Measurements from ENCODE around the gene CCDC121. TPM values are rescaled to one million over a fixed set of nuclear protein-coding genes. Genes with fewer than 3 reads are reported as not detected.
"Not testable (repeated sequence)": the region's sequence is repeated elsewhere in the genome, so short reads cannot be mapped to it uniquely, and the experiment has no call there.

The CCDC121 gene
- polyA plus RNA-seq, 3 donors: 10.5 to 12.1 (median 11.4) TPM

DNA sequence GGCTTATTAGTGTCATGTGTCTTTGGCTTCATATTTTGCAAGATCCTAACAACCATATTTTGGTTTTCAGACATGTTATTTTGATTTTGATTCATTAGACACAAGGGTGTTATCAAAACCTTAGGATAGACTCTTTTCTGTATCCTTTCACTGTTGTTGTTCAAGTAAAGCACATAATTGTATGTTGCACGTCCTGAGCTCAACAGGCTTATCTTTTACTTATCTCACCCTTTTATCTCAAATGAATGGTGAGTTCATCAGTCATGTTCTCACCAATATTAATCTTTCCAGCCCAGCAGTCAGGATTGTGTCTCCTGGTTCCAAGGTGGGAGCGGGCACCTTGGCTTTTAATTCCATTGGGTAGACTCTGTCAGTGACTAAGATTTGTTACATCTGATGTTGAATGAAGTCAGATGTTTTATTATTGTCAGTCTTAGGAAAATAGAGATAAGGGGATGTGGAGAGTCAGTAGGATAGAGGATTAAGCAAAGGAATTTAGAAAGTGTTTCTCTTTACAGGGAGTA is 12.0 kb upstream of the CCDC121 start:
- no peak for DNase-seq

DNA sequence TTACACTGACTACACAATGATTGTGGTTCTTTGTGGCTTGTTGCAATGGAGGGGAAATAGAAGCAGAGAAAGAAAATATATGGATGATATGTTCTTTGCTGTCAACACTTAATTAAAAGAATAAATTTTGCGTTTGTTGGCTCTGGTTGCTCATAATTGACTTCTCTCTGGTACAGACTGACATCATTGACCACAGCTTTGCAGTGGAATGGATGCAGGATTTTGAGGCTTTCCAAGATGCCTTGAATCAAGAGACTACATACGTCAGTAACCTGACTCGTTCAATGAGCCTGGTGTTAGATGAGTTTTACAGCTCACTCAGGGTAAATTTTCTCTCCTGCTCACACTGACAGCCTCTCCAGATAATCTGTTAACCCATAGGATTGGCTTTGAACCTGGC is 9.9 kb upstream of the CCDC121 start:
- DNase-seq: no peak

DNA sequence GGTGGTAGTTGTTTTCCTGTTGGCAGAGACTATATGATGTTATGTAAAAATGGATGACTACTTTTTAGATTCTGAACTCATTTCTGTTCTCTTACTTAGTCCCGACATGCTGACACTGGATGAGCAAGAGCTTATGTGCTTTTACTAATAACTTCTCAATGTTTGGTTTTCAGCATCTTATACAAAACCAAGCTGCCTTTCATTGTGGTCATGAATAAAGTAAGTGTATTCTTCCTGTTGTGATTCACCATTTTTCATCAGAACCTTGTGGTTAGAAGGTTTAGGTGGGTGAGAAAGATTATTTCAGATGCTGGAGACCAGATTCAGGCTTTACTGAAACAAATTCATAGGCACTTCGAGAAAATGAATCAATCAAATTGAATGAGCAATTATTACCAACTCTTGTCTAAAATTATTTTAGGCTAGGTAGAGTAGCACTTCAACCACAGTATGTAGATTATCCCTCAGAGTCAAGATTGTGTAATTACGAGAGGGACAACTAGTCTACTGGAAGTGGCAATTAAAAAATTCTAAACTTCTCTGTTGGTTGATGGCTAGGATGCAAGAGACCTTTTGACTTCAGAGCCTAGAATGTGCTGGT is 9.3 kb upstream of the CCDC121 start:
- DNase-seq: no peak

DNA sequence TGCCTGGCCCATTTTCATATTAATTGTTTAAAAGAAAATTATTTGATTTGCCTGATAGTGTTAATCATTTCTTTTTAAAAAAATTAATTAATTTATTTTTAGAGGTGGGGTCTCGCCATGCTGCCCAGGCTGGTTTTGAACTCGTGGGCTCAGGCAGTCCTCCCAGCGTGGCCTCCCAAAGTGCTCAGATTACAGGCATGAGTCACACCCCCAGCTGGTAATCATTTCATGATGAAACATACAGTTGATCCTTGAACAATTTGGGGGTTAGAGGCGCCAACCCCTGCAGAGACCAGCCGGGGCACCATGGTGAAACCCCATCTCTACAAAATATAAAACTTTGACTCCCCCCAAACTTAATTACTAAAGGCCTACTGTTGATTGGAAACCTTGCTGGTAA is 8.0 kb upstream of the CCDC121 start:
- DNase-seq: no peak

DNA sequence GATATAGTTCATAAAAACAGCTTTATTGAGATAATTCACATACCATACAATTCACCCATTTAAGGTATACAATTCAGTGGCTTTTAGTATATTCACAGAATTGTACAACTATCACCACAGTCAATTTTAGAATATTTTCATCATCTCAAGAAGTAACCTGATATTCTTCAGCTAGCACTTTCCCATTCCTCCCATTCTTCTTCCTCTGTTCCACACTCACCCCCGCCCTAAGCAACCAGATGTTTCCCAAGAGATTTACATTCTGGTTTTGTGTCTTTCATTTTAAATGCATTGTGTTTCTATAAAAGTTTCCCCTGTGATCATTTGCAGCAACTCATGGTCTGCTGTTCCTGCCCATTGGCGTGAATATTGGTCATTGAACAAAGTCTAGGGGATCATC is 5.5 kb upstream of the CCDC121 start:
- DNase-seq: no peak

DNA sequence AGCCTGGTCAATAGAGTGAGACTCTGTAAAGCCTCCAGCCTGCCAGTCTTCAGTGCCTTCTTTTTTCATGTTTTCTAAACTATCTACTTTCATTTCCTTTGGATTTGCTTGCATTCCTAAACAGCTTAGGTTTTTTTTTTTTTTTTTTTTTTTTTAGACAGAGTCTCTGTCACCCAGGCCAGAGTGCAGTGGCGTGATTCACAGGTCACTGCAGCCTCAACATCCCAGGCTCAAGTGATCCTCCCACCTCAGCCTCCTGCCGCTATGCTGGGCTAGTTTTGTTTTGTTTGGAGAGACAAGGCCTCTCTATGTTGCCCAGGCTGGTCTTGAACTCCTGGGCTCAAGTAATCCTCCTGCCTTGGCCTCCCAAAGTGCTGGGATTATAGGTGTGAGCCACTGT is 1.4 kb upstream of the CCDC121 start:
- not testable (repeated sequence) for DNase-seq

DNA sequence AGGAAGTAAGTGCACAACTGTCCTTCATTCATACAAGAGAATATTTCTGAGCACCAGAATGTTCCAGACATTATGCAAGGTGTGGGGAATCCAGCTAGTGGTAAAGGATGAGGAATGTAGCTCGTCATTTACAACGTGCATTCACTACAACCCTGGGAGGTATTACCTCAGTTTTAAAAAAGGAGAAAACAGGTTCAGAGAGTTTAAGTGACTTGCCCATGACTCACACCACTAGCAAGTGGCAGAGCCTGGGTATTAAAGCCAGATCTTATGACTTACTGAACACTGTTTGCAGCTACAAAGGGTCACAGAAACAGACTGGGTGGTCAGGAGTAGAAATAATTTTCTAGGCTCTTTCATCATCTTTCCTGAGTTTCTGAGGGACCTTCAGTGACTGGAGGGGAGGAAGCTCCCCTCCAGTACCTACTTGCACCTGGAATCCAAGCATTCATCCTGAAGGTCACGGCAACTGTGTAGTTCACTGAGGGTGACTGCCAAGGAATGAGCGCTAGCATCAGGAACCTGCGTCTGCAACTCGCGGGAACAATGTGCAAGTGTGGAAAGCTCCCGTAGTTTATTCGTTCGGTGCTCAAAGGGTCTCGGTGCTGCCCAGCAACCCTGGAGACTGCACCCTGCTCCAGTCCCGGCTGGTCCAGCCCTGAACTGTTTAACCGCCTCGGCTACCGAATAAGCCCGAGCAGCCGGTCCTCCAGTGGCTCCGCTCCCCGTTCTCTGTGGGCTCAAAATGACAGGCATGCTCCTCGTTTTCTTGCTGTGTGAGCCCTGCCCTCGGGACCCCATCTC is 647 bp downstream of the CCDC121 start:
- DNase-seq: no peak

DNA sequence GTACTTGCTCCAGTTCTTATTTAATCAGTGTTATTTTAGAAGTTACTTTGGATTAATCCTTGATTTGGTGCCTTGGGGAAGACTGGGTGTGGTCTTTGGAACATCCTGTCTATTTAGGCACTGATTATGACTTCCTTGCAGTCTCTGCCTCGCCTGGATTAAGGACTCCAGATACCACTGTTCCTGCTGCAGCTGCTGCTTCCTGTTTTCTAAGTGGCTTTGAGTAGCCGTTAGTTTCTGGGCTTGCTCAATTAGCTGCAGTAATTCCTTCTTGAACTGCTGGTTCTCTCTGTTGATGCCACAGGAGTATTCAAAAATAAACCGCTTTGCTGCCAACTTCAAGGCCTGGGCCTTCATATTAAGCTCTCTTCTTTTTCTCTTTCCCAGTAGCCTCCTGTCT is 1.9 kb downstream of the CCDC121 start:
- not testable (repeated sequence) for DNase-seq

DNA sequence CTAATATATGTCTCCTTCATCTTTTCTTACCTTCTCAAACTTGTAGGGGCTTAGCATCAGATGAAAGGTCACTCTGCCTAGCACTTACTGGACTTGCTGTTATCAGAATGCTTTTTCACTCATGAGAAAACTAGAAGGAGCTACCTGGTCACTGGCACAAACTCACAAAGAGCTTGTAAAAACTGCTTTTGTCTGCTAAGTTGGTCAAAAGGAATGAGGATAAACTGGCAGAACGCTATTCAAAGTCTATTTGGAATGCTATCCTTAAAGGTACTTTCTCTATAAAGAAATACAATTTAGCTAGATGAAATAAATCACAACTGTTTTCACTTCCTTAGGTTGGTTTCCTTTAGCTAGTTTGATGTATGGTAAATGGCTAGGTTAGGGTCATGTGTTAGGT is 2.5 kb downstream of the CCDC121 start:
- DNase-seq: not testable (repeated sequence)

DNA sequence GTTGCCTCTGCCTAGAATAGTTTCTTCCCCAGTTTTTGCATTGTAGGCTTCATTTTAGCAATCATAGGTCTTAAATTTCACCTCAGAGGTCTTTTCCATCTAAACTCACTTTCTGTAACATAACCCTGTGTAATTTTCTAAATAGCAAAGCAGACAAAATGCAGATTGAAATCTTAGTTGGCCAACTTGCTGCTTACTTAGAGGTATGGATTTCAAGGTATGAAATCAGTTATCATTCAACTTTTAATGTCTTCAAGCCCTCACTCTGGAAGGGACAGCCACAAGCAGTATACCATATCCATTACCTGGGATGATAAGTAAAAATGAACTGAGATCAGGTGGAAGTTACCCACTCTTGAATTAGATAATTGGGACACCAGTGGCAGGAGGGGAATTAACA is 3.9 kb downstream of the CCDC121 start:
- no peak for DNase-seq

DNA sequence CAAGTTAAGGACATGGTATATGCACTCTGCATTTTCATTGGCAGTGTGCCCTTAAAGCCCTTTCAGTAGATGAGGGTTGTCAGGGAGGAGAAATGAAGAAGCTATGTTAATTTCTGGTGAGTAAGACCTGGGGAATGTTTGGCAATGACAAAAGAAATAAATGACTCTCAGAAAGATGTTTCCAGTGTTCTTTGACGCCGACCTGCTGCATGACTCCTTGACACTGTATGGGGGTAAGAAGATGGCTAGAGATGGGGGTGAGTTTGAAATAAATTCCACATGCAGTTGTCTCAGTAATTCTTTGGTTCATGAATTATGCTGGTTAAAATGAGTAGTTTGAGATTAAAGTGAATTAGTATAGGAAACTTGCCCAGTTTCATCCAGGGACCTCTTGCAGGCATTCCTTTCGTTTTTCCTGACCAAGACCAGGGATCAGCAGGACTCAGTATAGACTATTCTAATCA is 5.9 kb downstream of the CCDC121 start:
- no peak for DNase-seq

DNA sequence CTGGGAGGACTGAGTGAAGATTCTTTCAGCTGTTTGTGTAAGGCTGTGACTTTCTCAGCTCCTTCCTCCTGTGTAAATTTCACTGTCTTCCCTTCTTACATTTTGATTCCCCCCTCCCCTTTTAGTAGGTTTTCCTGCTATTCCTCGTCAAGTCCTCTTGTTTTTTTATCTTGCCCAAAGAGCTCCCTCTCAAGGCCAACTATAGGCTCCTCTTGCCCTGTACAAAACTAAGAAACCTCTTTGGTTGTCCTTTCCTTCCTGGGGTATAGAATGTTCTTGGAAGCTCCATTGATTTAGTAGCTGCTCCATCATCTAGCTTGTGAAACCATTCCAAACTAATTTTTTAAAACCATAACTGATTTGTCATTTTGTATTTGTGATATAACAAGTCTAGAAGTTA is 7.3 kb downstream of the CCDC121 start:
- DNase-seq: no peak

DNA sequence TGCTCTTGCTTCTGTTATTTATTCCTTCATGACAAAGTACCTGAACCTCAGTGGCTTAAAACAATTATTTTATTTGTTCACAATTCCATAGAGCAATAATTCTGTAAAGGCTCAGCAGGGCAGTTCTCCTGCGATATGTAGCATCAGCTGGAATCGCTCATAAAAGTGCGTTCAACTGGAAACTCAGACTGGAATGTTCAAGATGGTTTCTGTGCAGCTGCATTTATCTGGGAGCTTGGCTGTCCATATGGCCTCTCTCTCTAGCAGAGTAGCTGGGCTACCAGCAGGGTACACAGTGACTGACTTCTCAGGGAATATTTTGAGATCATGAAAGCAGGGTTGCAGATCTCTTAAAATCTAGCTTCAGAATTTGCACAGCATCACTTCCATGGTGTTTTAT is 13.5 kb downstream of the CCDC121 start:
- DNase-seq: no peak

DNA sequence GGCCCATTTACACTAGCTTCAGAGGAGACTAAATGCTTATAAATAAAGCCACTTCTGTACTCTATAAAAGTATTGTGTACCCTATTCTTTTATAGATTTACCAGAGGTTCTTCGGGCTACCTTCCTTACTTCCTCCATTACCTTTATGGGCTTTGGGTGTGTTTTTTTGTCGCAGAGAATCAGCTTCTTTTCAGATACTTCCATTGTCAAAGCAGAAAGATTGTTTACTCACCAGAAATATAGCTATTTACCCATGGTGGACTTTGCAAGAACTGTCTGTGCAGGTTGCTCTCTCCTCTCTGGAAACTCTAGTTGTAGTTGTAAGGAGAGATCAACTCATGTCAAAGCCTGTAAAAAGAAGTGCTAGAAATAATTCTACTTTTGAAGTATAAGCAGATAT is 14.8 kb downstream of the CCDC121 start:
- no peak for DNase-seq

DNA sequence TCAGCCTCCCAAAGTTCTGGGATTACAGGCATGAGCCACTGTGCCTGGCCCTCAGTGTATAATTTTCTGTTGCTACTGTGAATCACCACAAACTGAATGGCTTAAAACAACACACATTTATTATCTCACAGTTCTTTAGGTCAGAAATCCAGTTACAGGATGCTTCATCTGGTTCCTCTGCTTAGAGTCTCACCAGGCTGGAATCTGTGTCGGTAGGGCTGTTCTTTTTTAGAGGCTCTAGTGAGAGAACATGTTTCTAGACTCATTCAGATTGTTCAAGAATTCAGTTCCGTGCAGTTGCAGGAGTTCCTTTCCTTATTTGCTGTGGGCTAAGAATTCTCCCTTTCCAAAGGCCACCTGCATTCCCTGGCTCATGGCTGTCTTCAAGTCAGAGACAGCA is 22.2 kb downstream of the CCDC121 start:
- DNase-seq: no peak

DNA sequence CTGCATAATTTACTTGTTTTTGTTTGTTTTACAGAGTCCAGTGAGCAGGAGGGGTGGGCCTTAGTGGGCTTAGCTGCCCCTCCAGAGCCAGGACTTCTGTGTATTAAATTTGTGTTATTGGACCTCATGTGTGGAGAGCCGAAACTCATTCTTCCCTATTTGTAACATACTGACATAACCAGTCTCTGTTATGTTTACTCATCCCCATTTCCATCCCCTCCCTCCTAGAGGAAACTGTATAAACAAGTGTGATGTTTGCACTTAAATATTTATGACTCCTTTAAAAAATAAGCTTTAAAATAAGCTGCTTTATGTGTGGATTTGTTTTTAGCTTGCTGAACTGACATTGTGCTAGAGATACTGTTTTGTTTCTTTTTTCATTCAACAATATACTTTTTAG is 32.2 kb downstream of the CCDC121 start:
- no peak for DNase-seq

DNA sequence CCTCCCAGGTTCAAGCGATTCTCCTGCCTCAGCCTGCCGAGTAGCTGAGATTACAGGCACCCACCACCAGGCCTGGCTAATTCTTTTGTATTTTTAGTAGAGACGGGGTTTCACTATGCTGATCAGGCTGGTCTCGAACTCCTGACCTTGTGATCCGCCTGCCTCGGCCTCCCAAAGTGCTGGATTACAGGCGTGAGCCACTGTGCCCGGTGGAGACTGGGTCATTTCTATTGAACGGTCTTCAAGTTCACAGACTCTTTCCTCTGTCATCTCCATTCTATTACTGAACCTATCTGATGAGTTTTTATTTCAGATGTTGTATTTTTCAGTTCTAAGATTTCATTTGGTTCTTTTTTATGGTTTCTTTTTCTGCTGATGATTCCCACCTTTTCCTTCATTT is 33.4 kb downstream of the CCDC121 start:
- not testable (repeated sequence) for DNase-seq

DNA sequence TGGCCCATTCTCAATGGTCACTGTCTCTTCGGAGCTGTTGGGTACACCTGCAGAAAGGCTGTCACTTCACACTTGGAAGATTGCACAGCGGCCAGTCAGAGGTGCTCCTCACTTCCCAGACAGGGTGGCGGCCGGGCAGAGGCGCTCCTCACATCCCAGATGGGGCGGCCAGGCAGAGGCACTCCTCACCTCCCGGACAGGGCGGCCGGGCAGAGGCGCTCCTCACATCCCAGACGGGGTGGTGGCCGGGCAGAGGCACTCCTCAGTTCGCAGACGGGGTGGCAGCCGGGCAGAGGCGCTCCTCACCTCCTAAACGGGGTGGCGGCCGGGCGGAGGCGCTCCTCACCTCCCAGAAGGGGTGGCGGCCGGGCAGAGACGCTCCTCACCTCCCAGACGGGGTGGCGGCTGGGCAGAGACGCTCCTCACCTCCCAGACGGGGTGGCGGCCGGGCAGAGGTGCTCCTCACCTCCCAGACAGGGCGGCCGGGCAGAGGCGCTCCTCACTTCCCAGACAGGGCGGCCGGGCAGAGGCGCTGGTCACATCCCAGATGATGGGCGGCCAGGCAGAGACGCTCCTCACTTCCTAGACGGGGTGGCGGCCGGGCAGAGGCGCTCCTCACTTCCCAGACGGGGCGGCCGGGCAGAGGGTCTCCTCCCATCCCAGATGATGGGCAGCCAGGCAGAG is 34.6 kb downstream of the CCDC121 start:
- DNase-seq: not testable (repeated sequence)

DNA sequence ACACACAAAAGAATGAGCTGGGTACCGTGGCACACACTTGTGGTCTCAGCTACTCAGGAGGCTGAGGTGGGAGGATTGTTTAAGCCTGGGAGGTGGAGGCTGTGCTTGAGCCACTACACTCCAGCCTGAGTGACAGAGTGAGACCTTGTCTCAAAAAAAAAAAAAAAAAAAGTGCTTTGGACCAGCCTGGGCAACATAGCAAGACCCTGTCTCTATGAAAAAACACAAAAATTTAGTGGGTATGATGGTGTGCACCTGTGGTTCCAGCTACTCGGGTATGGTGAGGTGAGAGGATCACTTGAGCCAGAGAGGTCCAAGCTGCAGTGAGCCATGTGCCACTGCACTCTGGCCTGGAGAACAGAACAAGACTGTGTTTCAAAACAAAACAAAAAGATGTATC is 35.6 kb downstream of the CCDC121 start:
- no peak for DNase-seq

DNA sequence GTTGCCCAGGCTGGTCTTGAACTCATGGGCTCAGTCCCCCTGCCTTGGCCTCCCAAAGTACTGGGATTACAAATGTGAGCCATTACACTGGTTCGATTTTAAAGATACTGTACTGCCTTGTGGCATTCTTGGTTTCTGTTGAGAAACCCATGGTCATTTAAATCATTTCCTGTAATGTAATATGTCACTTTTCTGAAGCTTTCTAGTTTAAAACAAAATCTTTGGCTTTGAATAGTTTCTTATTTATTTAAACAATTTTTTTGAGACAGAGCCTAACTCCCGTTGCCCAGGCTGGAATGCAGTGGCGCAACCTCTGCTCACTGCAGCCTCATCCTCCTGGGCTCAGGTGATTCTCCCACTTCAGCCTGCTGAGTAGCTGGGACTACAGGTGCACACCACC is 37.1 kb downstream of the CCDC121 start:
- no peak for DNase-seq

DNA sequence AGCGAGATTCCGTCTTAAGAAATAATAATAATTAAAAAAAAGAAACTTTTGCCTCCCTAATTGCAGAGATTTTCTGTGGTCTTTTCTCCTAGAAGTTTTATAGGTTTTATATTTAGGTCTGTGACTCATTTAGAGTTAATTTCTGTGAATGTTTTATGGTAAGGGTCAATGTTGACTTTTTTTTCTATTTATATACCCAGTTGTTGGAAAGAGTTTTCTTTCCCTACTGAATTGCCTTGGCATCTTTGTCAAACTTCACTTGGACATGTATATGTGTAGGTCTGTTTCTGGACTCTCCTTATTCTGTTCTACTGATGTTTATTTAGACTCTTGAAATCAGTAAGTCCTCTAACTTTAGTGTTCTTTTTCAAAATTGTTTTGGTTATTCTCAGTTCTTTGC is 40.5 kb downstream of the CCDC121 start:
- no peak for DNase-seq

DNA sequence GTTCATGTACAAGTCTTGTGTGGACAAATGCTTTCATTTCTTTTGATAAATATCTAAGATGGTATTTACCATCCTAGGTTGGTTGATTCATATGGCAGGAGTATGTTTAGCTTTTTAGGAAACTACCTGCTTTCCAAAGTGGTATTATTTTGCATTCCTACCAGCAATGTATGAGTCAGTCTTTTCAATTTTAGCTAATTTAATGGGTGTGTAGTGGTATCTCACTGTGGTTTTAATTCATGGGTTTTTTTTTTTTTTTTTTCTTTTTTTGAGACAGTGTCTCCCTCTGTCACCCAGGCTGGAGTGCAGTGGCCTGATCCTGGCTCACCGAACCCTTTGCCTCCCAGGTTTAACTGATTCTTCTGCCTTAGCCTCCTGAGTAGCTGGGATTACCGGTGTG is 41.8 kb downstream of the CCDC121 start:
- DNase-seq: no peak

DNA sequence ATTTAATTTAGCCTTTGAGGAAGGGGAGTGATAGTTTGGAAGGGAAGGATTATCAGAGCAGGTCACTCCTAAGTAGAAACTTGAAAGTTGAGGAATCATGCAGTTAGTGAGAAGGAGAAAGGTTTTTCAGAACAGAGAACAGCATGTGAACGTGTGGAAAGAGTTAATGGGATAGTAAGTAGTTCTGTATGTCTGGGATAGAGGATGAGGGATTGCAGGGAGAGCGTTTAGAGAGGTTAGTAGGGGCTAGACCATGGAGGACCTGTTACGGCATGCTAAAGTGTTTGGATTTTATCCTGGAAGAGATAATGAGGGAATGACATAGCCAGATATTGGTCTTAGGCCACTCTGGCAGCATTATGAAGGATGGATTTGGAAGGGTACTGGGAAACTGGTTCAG is 44.2 kb downstream of the CCDC121 start:
- DNase-seq: no peak

All from renal pelvis (tissue), 4 donors.